Measurements from ENCODE around the gene WIZ.

DNA sequence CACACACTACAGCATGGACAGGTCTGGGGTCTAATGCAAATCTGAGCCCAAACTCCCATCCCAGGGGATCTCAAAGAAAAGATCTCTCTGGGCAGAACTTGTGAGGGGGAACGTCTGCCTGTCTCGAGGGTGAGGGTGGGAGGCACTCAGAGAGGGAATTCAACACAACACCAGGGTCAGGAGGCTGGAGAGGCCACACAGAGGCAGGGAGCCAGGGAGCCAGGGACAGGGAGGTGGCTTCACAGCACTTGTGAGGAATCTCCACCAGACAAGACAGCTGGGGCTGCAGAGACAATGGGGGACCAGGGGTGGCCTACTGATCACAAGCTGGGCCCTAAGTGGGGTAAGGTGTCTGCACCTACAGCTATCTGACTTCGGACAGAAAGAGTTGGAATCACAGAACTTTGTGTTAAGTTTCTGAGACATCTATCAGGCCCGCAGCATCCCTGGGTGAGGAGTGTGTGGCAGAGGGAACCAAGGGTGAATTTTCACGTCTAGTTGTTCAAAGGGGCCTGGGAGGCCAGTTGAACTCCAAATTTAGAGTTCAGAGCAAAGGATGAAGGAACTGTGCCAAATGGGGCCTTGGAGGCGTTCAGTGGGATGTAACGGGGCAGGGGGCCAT lies 18.2 kb downstream of the WIZ start:
- TF ChIP-seq CTCF (IDR thresholded peaks at IDR 0.05), result no peak
- TF ChIP-seq POLR2A (IDR thresholded peaks at IDR 0.05), result no peak
